ENCODE data around the gene TNFRSF6B.
A peak's percentile ranks its signal among the peaks of the same experiment; 100 is the strongest.
"Not testable (repeated sequence)": the region's sequence is repeated elsewhere in the genome, so short reads cannot be mapped to it uniquely, and the experiment has no call there.

Gene TNFRSF6B, protein sequence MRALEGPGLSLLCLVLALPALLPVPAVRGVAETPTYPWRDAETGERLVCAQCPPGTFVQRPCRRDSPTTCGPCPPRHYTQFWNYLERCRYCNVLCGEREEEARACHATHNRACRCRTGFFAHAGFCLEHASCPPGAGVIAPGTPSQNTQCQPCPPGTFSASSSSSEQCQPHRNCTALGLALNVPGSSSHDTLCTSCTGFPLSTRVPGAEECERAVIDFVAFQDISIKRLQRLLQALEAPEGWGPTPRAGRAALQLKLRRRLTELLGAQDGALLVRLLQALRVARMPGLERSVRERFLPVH

GRCh38 chr20:63696628-63697356, at the start of gene TNFRSF6B:
TNFRSF6B (plus strand) TSS chr20:63696652; CDS start chr20:63696768, 116 bp downstream.
- DNase-seq: no peak

DNA sequence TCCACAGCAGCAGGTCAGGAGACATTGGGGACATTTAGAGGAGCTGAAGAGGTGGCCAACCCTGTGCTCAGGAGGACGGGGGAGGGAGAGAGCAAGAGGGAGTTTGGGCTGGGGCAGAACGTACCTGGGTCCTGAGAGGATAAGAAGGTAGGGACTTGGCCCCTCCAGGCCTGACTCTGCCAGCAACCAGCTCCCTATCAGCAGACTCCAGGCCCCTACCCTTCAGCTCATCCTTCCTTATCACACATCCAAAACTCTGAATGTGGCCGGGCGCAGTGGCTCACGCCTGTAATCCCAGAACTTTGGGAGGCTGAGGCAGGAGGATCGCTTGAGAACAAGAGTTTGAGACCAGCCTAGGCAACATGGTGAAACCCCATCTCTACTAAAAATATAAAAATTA, 48.3 kb upstream of the TNFRSF6B start:
- DNase-seq: no peak

DNA sequence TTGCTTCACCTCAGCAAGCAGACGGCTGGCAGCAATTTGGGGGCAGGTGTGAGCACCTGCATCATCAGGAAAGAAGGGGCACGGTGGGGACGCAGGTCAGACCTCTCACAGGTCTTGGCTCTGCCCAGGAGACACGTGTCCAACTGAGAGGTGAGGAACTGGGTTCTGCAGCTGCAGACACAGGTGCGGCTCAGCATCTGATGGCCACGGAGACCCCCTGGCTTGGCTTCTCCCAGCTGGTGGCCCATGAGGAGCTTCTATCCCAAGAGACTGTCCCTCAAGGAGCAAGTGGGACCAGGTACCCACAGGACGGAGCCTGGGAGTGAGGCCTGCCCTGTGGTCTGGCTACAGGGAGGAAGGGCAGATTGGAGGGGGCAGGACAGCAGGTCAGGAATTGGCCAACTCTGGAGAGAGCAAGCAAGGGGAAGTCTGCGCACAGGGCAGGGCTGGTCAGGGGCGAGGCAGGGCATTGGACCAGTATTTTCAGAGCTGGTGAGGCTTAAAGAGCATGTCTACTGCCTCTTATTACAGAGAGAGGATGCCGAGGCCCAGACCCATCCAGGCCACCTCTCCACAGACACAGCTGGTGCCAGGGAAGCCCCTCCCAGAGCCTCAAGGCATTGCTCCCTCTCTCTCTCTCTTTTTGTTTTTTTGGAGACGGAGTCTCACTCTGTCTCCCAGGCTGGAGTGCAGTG, 47.4 kb upstream of the TNFRSF6B start:
- no peak for DNase-seq

- DNase-seq: not testable (repeated sequence)
Measured at GRCh38 chr20:63650486-63650885, 46.0 kb upstream of the TNFRSF6B start.

- DNase-seq: no peak
Measured at GRCh38 chr20:63651942-63652191, 44.6 kb upstream of the TNFRSF6B start.

DNA sequence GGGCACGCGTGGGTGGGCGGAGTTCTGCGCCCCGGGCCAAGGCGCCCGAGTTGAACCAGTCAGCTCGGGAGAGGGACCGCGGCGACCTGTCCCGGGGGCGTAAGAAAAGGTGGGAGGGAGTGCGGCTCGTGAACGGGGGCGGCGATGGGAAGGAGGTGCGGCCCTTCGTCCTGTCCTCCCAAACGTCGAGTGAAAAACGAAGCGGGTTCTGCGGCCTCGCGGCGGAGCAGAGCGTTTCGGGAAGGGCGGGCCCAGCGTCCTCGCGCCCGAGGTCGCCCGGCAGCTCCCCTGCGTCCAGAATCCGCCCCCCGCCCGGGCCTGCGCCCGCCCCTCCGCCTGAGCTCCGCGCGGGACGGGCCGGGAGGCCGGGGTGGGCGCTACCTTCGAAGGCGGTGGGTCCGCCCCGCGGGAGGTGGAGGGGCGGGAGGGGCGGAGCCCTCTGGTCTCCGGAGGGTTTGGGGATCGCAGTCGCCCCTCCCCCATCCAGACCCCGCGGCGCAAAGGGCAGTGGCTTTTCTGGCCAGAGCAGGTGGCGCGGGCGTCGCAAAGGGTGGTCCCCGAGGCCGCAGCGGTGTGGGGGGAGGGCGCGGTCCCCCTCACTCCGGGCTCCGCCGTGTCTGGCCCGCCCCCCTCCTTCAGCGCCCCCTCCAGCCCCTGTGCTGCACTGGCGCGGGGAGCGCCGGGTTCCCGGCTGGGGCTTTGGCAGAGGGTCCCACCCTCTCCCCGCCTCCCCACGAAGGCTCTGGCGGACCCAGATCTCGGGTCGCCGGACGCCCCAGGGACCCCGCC, 44.1 kb upstream of the TNFRSF6B start:
- DNase-seq: no peak

DNA sequence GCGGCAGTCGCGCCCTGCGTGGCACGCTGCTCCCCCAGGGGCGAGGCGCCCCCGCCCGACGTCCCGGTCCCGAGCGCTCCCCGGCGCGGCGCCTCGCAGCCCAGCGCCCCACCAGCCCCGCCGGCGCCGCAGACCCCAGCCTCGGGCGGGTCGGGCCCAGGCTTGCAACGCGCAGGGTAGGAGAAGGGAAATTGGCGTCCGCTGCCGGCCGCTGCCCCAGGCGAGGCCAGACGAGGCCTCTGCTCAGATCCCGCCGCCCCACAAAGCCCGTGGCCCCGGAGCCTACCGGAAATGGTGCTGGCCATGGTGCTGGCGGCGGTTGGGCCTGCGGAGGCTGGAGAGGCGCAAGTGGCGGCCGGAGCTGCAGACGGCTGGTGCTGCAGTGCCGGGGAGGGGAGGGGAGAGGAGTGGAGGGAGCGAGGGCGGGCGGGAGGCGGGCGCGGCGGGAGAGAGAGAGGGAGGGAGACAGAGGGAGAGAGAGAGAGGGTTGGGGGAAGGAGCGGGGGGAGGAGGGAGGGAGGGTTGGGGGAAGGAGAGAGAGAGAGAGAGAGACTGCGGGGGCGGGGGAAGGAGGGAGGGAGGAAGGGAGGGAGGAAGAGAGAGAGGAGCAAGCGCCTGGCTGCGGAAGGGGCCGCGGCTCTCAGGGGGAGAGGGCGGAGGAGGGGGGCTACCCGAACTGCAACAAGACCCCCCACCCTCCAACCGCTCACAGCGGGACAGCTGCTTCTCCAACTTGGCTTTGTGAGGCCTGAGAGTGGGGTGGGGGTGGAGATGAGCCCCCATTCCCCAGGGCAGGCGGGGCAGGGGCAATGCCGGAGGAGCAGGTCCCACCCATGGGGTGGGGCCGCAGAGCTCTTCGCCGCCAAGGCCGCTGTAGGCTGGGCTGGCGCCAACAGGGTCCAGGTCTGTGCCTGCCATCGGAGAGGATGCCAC, 43.1 kb upstream of the TNFRSF6B start, which contains the start of gene STMN3:
STMN3 (minus strand) TSS at position 384 of the 933 bp plus-strand sequence; CDS start at position 305, 79 bp downstream.
- DNase-seq: peak; percentile 76 to 85

- no peak for DNase-seq
Measured at GRCh38 chr20:63653974-63654668, 42.3 kb upstream of the TNFRSF6B start.

DNA sequence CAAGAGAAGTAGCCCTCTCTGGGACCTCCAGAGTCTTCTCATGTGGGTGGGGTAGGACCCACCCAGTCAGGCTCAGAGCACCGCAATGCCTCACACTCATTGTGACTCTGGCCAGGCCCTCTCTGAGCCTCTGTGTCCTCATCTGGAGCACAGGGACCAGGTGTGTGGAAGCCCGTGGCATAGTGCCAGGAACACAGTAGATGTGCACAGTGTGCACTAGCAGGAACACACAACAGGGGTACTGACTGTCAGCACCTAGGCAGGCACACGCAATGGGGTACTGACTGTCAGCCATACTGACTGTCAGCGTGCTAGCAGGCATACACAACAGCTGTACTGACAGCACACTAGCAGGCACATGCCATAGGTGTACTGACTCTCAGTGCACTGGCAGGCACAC, 41.2 kb upstream of the TNFRSF6B start:
- no peak for DNase-seq

DNA sequence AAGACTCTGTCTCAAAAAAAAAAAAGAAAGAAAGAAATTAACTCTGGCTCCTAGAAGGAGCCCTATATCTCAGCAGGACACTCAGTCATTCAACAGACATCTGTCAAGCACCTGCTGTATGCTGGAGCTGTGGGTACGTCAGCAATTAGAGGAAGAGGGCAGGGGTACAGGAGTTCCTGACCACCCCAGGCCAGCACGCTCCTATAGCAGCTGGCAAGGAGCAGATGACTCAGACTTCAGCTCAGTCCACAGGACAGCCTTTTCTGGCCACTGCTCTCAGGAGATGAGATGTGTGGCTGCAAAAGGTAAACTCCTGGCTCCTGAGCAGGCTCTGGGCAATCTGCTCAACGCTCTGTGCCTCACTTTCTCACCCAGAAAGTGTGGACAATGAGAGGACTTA, 40.0 kb upstream of the TNFRSF6B start:
- no peak for DNase-seq

DNA sequence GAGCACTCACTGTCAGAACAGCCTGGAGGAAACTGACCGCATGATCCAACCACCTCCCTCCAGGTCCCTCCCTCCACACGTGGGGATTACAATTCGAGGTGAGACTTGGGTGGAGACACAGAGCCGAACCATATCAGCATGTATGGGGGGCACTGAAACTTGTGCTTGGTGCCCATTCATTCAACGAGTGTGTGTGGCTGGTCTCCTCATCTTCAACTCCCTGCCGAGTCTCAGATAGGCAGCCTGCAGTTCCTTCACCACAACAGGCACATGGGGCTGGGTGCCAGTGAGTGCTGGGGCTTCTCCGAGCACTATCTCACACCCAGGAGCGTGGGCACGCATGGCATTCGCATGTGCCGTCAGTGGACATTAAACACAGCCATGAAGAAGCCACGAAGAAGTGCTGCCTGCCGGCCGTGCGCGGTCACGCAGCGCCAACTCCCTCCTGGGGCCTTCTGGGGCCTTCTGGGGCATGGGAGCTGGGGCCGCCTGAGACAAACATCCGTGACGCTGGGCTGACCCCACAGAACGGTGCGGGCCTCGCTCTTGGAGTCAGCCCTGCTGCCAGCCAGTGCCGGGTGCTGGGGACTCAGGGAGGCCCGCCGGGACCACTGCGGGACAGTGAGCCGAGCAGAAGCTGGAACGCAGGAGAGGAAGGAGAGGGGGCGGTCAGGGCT, 39.1 kb upstream of the TNFRSF6B start:
- DNase-seq: no peak

GRCh38 chr20:63657937-63658748, 38.3 kb upstream of the TNFRSF6B start, which contains the start of gene RTEL1:
RTEL1 (plus strand) TSS chr20:63658312; CDS start chr20:63659403, 1,091 bp downstream.
- peak; percentile 72 to 86 for DNase-seq

DNA sequence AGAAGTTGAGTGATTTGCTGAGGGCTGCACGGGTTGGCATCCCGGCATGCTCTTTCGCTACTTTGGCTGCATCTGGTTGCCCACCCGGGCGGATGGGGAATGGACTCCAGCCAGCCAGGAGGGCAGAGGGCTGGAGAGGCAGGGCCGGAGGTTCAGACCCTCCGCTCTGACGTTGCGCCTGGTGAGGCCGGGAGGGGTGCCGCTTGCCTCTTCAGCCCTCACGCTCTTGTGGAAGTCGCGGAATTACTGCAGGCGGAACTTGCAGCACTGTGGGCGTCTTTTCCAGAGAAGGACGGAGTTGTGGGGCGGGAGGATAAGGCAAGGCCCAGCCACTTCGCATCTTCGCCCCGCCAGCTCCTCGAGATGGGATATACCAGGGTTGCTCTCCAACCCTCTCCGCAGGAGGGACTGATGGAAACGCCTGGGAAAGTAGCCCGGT, 37.7 kb upstream of the TNFRSF6B start:
- DNase-seq: peak in 1 of 2 experiments; percentile 12

DNA sequence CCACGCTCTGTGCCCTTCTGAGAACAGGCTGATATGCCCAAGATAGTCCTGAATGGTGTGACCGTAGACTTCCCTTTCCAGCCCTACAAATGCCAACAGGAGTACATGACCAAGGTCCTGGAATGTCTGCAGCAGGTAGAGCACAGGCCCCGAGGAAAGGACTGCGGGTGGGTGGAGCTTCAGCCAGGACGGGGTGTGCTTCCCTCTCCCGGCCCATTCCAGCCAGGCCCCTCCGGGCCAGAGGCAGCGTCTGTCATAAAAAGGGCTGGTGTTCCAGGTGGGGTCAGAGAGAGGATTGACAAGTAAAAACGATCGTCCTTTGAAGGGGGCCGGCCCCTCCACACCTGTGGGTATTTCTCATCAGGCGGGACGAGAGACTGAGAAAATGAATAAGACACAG, 37.1 kb upstream of the TNFRSF6B start:
- no peak for DNase-seq

DNA sequence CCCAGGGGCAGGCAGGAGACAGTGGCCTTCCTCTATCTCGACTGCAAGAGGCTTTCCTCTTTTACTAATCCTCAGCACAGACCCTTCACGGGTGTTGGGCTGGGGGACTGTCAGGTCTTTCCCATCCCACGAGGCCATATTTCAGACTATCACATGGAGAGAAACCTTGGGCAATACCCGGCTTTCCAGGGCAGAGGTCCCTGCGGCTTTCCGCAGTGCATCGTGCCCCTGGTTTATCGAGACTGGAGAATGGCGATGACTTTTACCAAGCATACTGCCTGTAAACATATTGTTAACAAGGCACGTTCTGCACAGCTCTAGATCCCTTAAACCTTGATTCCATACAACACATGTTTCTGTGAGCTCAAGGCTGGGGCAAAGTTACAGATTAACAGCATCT, 36.3 kb upstream of the TNFRSF6B start:
- not testable (repeated sequence) for DNase-seq

DNA sequence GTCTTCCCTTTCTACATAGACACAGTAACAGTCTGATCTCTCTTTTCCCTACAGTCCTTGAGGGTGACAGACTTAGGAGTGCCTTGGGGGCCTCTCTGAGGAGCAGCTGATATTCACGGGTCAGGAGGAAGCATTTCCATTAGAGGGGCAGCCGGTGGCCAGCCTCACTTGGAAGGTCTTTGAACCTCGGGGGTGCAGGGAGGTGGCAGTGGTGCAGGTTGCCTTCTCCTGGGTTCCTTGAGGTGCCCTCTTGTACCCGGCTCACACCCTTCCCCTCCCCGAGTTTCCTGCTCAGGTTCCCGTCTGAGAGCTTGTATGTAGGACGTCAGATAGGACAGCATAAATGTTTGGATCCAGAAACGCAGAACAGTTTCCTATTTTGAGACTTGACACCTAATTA, 35.8 kb upstream of the TNFRSF6B start:
- no peak for DNase-seq

DNA sequence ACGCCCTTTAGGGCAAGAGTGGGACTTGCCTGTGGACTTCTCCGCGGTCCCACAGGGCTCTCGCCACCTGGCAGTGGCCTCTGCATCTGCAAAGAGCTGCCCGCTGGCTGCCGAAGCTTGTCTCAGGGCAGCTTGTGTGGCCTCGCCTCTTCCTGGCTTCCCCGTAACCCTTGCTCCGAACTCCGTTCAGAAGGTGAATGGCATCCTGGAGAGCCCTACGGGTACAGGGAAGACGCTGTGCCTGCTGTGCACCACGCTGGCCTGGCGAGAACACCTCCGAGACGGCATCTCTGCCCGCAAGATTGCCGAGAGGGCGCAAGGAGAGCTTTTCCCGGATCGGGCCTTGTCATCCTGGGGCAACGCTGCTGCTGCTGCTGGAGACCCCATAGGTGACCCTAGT, 35.3 kb upstream of the TNFRSF6B start:
- DNase-seq: no peak

DNA sequence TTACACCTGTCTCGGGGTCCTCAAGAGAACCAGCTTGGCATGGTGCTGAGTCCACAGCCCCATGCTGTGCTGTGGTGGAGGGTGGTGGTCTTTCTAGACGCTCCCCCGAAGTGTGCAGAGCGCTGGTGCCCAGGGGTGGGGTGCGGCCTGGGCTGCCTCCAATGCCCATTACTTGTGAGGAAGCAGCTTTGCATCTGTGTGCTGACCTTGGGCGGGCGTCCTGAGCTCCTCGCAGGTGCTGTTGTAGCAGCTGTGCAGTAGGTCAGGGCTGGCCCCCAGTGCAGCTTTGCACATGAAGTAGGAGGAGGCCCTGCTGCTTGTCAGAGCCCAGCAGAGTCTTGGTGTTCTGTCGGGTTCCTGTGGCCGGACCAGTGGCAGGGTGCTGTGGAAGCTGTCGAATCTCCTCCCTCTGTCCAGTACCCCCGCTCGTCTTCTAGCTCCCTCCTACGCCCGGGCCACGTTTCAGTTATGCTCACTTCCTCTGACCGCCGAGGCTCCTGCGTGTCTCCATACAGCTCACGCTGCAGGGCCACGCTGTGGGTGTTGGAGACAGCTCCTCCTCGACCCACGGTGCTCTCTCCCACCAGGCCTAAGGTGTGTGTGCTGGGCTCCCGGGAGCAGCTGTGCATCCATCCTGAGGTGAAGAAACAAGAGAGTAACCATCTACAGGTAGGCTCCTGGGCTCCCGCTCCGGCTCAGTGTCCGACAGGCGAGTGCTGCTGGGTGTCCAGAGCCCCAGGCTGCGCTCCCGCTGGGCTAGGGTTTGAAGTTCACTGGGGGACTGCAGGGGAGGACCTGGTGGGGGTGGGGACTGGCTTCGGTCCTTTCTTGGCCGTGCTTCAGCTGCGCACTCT, 34.3 kb upstream of the TNFRSF6B start:
- no peak for DNase-seq

GRCh38 chr20:63662813-63663189, 33.7 kb upstream of the TNFRSF6B start:
- DNase-seq: no peak
